DND-41 (cell line): ENCODE data around the gene VSIG8.

Source experiments
- EZH2 ChIP-seq: IDR thresholded peaks from 3 replicates; pipeline ENCODE4 v1.6.1; 2012; ENCODE audit warnings: borderline replicate concordance, low read depth, mild to moderate bottlenecking, moderate library complexity, low read length, inconsistent platforms; ENCODE audit not compliant: severe bottlenecking
- TF ChIP-seq, protein P1 (sequence below): IDR thresholded peaks from 2 replicates; pipeline ENCODE4 v1.5.1; 2012; ENCODE audit warnings: borderline replicate concordance, low read length, moderate library complexity, mild to moderate bottlenecking; ENCODE audit not compliant: poor library complexity, severe bottlenecking; ENCODE audit errors: extremely low read depth

DNA sequence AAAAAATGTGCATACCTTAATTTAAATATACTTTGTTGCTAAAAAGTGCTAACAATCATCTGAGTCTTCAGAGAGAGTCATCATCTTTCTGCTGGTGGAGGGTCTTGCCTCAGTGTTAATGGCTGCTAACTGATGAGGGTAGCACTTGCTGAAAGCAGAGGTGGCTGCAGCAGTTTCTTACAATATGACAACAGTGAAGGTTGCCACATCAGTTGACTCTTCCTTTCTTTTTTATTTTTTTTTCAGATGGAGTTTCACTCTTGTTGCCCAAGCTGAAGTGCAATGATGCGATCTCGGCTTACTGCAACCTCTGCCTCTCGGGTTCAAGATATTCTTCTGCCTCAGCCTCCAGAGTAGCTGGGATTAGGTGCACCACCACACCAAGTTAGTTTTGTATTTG lies 40.1 kb upstream of the VSIG8 start:
- TF ChIP-seq, protein P1, sequence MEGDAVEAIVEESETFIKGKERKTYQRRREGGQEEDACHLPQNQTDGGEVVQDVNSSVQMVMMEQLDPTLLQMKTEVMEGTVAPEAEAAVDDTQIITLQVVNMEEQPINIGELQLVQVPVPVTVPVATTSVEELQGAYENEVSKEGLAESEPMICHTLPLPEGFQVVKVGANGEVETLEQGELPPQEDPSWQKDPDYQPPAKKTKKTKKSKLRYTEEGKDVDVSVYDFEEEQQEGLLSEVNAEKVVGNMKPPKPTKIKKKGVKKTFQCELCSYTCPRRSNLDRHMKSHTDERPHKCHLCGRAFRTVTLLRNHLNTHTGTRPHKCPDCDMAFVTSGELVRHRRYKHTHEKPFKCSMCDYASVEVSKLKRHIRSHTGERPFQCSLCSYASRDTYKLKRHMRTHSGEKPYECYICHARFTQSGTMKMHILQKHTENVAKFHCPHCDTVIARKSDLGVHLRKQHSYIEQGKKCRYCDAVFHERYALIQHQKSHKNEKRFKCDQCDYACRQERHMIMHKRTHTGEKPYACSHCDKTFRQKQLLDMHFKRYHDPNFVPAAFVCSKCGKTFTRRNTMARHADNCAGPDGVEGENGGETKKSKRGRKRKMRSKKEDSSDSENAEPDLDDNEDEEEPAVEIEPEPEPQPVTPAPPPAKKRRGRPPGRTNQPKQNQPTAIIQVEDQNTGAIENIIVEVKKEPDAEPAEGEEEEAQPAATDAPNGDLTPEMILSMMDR = no peak
- no peak for TF ChIP-seq EZH2
